SK-N-SH (cell line): Measurements from ENCODE around the gene DUSP28. TPM values are rescaled to one million over a fixed set of nuclear protein-coding genes. Genes with fewer than 3 reads are reported as not detected.

ENCODE experiments used
- CTCF ChIA-PET: fragments of 300-600, 350-600 bp; formaldehyde crosslinking; extraction: SDS; loops from one replicate; lab custom pipeline; 2021; lab: Yijun Ruan, JAX
- POLR2A ChIA-PET: fragments of 350-600 bp; sonication (Branson Sonifier 250); formaldehyde crosslinking; extraction: SDS; loops from one replicate; lab custom pipeline; 2020; ENCODE audit warnings: antibody characterized with exemption, inconsistent platforms; lab: Yijun Ruan, JAX
- DNase-seq: peaks from one replicate; pipeline ENCODE4 v3.0.0; 2012
- H2AFZ ChIP-seq: fragments of 200-600 bp; sonication (generic); 2 replicates; pipeline ENCODE4 v1.8.1; 2016; ENCODE audit warnings: antibody characterized with exemption, mild to moderate bottlenecking, low read depth
- H3F3A ChIP-seq: fragments of 200-600 bp; sonication (generic); replicated peaks from 2 replicates; pipeline ENCODE3; 2016; ENCODE audit warnings: antibody characterized with exemption, mild to moderate bottlenecking; ENCODE audit not compliant: insufficient read depth
- H3K27ac ChIP-seq, 2 experiments: fragments of 200-500 bp in 1 of 2; fragments of 200-600 bp in 1 of 2; sonication (Bioruptor generic) in 1 of 2; sonication (generic), shearing (Covaris generic) in 1 of 2; 2 replicates each; pipeline versions ENCODE4 v1.5.1 to v1.6.1; 2014 to 2016; ENCODE audit warnings: low read depth in 2 of 2, inconsistent platforms in 1 of 2, low read length in 1 of 2, mild to moderate bottlenecking in 1 of 2, mixed read lengths in 1 of 2
- H3K27me3 ChIP-seq: fragments of 200-600 bp; sonication (generic), shearing (Covaris generic); 2 replicates; pipeline ENCODE4 v1.6.1; 2016; ENCODE audit warnings: mixed run types; ENCODE audit not compliant: insufficient read depth
- H3K36me3 ChIP-seq, 2 experiments: fragments of 200-500 bp in 1 of 2; fragments of 200-600 bp in 1 of 2; sonication (Bioruptor generic) in 1 of 2; sonication (generic) in 1 of 2; replicated peaks in 1 of 2; 2 replicates each; pipeline versions ENCODE3 to v1.5.1; 2014 to 2016; ENCODE audit warnings: low read length in 1 of 2, mild to moderate bottlenecking in 1 of 2; ENCODE audit not compliant: insufficient read depth in 2 of 2, control insufficient read depth in 1 of 2
- H3K4me1 ChIP-seq, 2 experiments: fragments of 200-500 bp in 1 of 2; fragments of 200-600 bp in 1 of 2; sonication (Bioruptor generic) in 1 of 2; sonication (generic), shearing (Covaris generic) in 1 of 2; 2 replicates each; pipeline versions ENCODE4 v1.5.1 to v1.6.1; 2014 to 2016; ENCODE audit warnings: low read depth in 1 of 2, low read length in 1 of 2, mixed run types in 1 of 2; ENCODE audit not compliant: insufficient read depth in 2 of 2, control insufficient read depth in 1 of 2
- H3K4me2 ChIP-seq: fragments of 200-600 bp; sonication (generic), shearing (Covaris generic); 2 replicates; pipeline ENCODE4 v1.6.1; 2017; ENCODE audit warnings: mixed run types
- H3K4me3 ChIP-seq, 2 experiments: fragments of 200-500 bp in 1 of 2; fragments of 200-600 bp in 1 of 2; sonication (Bioruptor generic) in 1 of 2; sonication (generic), shearing (Covaris generic) in 1 of 2; 2 replicates each; pipeline versions ENCODE4 v1.5.1 to v1.8.1; 2014 to 2016; ENCODE audit warnings: low read depth in 2 of 2, inconsistent platforms in 1 of 2, low read length in 1 of 2, mild to moderate bottlenecking in 1 of 2, mixed read lengths in 1 of 2, moderate library complexity in 1 of 2
- H3K79me2 ChIP-seq: fragments of 200-600 bp; sonication (generic); 2 replicates; pipeline ENCODE4 v1.8.1; 2017; ENCODE audit warnings: mild to moderate bottlenecking; ENCODE audit not compliant: insufficient read depth
- H3K9ac ChIP-seq: fragments of 200-600 bp; sonication (generic); 2 replicates; pipeline ENCODE4 v1.6.1; 2017; ENCODE audit warnings: mixed run types
- H3K9me2 ChIP-seq: fragments of 200-600 bp; sonication (generic); 2 replicates; pipeline ENCODE4 v1.6.1; 2017; ENCODE audit warnings: mixed run types
- H3K9me3 ChIP-seq: fragments of 200-600 bp; sonication (generic); 2 replicates; pipeline ENCODE4 v1.6.1; 2017; ENCODE audit warnings: mixed run types, mild to moderate bottlenecking, moderate library complexity
- H4K20me1 ChIP-seq: fragments of 200-600 bp; sonication (generic); 2 replicates; pipeline ENCODE4 v1.6.1; 2017; ENCODE audit warnings: mild to moderate bottlenecking, mixed run types; ENCODE audit not compliant: insufficient read depth
- CHD2 ChIP-seq: fragments of 150-350 bp; IDR thresholded peaks from 2 replicates; pipeline ENCODE4 v1.6.1; 2018; ENCODE audit warnings: low read length; ENCODE audit not compliant: partially characterized antibody
- FOXJ3 ChIP-seq: sonication (generic); formaldehyde crosslinking; IDR thresholded peaks from 2 replicates; pipeline ENCODE4 v1.5.1; 2020; ENCODE audit warnings: mild to moderate bottlenecking, missing genetic modification reagents
- GABPA ChIP-seq: IDR thresholded peaks from 2 replicates; pipeline ENCODE4 v1.4.0; 2012; ENCODE audit warnings: low read depth, mild to moderate bottlenecking
- JUND ChIP-seq: IDR thresholded peaks from 2 replicates; pipeline ENCODE4 v1.4.0; 2012
- MXI1 ChIP-seq: IDR thresholded peaks from 2 replicates; pipeline ENCODE4 v1.6.1; 2012; ENCODE audit warnings: mild to moderate bottlenecking, low read depth, low read length, improper control_type of control experiment
- RAD21 ChIP-seq: IDR thresholded peaks from 2 replicates; pipeline ENCODE4 v1.6.1; 2012; ENCODE audit warnings: mild to moderate bottlenecking, low read length
- RCOR1 ChIP-seq: fragments of 150-350 bp; IDR thresholded peaks from 2 replicates; pipeline ENCODE4 v1.6.1; 2017; ENCODE audit warnings: antibody characterized with exemption, low read length
- RXRA ChIP-seq: IDR thresholded peaks from 2 replicates; pipeline ENCODE4 v1.4.0; 2012; ENCODE audit warnings: low read depth, mild to moderate bottlenecking, borderline replicate concordance
- SIN3A ChIP-seq: IDR thresholded peaks from 2 replicates; pipeline ENCODE4 v1.6.1; 2012; ENCODE audit warnings: low read depth, mild to moderate bottlenecking, low read length, moderate library complexity, borderline replicate concordance
- SMC3 ChIP-seq: IDR thresholded peaks from 2 replicates; pipeline ENCODE4 v1.6.1; 2012; ENCODE audit warnings: low read depth, low read length, improper control_type of control experiment
- TAF1 ChIP-seq: IDR thresholded peaks from 2 replicates; pipeline ENCODE4 v1.6.1; 2012; ENCODE audit warnings: low read depth, mild to moderate bottlenecking, low read length, moderate library complexity, borderline replicate concordance
- WGBS: methylation state at CpG from one replicate; pipeline ENCODE4 v1.1.6; 2017; ENCODE audit warnings: low lambda C conversion rate; 5-methylcytosine and 5-hydroxymethylcytosine counted together
- polyA plus RNA-seq, 3 experiments: library from polyadenylated mRNA; depleted of rRNA; stranded (reverse); fragments of >200 nt; gene quantifications; 2 replicates each; pipeline ENCODE4 v1.2.3, GENCODE V29; 2012
- TF ChIP-seq, protein P1 (sequence below): IDR thresholded peaks from 2 replicates; pipeline ENCODE4 v1.4.0; 2012; ENCODE audit warnings: low read depth, borderline replicate concordance
- TF ChIP-seq, protein P2 (sequence below): IDR thresholded peaks from 2 replicates; pipeline ENCODE4 v1.4.0; 2012; ENCODE audit warnings: low read depth
- TF ChIP-seq, protein P3 (sequence below): fragments of 200-600 bp; sonication (generic); IDR thresholded peaks from 2 replicates; pipeline ENCODE4 v1.6.1; 2017; ENCODE audit warnings: antibody characterized with exemption, mild to moderate bottlenecking, moderate library complexity
- TF ChIP-seq, protein P4 (sequence below): IDR thresholded peaks from 2 replicates; pipeline ENCODE4; 2012

Gene DUSP28
- polyA plus RNA-seq, 1 of the 3 experiments (the other 2 are of a cell fraction): 4.1 TPM

DNA sequence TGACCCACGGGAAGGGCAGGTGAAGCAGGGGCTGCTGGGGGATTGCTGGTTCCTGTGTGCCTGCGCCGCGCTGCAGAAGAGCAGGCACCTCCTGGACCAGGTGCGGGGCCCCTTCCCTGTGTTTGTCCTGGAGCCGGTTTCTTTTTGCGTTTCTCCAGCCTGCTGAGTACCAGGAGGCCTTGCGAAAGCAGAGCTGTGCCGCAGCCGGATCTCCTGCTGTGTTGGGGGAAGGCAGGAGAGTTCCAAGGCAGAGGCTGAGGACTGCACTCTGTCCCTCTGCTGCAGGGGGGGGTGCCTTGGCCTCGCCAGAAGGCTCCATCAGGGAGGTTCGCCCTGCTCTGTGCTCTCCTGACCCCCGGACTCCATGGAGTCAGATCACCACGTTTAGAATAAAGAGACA is 29.2 kb downstream of the DUSP28 start:
- no peak overlapping the region for H3K9ac ChIP-seq
- WGBS: 95% methylated on average over 8 of the region's 14 CpGs
- CTCF ChIA-PET: interaction anchor here (1.4 to 5.7 kb wide), 3 partner anchors 15 to 28 kb away, joined by 5 to 31 read pairs (median 7); no protein-coding TSS in a partner anchor
- H3K36me3 ChIP-seq: peaks cover 0 to 35% of the 10 kb centered on the region in 2 experiments
- DNase-seq: no peak
- POLR2A ChIA-PET: no interaction called here
- H3K9me2 ChIP-seq: no peaks in the 10 kb centered on the region
- H3K79me2 ChIP-seq: peaks cover 79% of the 10 kb centered on the region
- H3K27ac ChIP-seq: no peak overlapping the region
- H3K9me3 ChIP-seq: no peaks in the 10 kb centered on the region
- TF ChIP-seq, protein P1, sequence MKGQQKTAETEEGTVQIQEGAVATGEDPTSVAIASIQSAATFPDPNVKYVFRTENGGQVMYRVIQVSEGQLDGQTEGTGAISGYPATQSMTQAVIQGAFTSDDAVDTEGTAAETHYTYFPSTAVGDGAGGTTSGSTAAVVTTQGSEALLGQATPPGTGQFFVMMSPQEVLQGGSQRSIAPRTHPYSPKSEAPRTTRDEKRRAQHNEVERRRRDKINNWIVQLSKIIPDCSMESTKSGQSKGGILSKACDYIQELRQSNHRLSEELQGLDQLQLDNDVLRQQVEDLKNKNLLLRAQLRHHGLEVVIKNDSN: no peak
- TF ChIP-seq GABPA (no peak), SIN3A (no peak), TAF1 (no peak), RXRA (no peak), RAD21 (no peak), JUND (no peak), MXI1 (no peak), RCOR1 (no peak), SMC3 (no peak), CHD2 (no peak), FOXJ3 (CRISPR knock-in tag) (no peak)
- TF ChIP-seq, protein P2, sequence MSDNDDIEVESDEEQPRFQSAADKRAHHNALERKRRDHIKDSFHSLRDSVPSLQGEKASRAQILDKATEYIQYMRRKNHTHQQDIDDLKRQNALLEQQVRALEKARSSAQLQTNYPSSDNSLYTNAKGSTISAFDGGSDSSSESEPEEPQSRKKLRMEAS: no peak
- TF ChIP-seq, protein P3, sequence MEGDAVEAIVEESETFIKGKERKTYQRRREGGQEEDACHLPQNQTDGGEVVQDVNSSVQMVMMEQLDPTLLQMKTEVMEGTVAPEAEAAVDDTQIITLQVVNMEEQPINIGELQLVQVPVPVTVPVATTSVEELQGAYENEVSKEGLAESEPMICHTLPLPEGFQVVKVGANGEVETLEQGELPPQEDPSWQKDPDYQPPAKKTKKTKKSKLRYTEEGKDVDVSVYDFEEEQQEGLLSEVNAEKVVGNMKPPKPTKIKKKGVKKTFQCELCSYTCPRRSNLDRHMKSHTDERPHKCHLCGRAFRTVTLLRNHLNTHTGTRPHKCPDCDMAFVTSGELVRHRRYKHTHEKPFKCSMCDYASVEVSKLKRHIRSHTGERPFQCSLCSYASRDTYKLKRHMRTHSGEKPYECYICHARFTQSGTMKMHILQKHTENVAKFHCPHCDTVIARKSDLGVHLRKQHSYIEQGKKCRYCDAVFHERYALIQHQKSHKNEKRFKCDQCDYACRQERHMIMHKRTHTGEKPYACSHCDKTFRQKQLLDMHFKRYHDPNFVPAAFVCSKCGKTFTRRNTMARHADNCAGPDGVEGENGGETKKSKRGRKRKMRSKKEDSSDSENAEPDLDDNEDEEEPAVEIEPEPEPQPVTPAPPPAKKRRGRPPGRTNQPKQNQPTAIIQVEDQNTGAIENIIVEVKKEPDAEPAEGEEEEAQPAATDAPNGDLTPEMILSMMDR: no peak
- TF ChIP-seq, protein P4, sequence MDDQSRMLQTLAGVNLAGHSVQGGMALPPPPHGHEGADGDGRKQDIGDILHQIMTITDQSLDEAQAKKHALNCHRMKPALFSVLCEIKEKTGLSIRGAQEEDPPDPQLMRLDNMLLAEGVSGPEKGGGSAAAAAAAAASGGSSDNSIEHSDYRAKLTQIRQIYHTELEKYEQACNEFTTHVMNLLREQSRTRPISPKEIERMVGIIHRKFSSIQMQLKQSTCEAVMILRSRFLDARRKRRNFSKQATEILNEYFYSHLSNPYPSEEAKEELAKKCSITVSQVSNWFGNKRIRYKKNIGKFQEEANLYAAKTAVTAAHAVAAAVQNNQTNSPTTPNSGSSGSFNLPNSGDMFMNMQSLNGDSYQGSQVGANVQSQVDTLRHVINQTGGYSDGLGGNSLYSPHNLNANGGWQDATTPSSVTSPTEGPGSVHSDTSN: no peak
- H2AFZ ChIP-seq: no peak overlapping the region
- H3K4me3 ChIP-seq: no peak overlapping the region
- H3K4me1 ChIP-seq: peaks cover 17 to 30% of the 10 kb centered on the region in 2 experiments; a peak in 3 of 4 replicates
- no peaks in the 10 kb centered on the region for H3F3A ChIP-seq
- H3K27me3 ChIP-seq: no peaks in the 10 kb centered on the region
- H3K4me2 ChIP-seq: no peak overlapping the region
- peaks cover 24% of the 10 kb centered on the region for H4K20me1 ChIP-seq
